ENCODE measurements around the gene SSPN. TPM values are rescaled to one million over a fixed set of nuclear protein-coding genes. Genes with fewer than 3 reads are reported as not detected.
A peak's percentile ranks its signal among the peaks of the same experiment; 100 is the strongest.

The SSPN gene
- total and polyA plus RNA-seq, 9 of the 15 experiments (the other 6 are each of a cell fraction or from before 2014, with no cell fraction given), result 0.40 TPM; not detected in 8

DNA sequence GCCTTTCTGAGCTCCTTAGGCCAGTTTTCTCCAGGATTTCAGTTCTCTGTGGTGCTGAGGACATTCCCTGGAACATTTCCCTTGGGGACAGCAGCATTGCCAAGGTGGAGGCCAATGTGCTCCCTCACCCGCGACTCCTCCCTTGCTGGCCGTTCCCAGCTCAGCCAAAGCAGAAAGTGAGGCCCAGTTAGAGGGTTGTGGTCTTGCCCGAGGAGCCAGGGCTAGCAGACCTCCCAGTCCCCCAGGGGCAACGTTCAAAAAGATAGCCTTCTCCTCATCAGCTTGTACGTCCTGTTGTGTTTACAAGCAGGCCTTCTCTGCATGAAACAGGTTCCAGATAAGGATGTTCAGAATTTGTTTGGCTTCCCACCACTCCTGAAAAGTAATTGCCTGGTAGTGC, 78.4 kb downstream of the SSPN start:
- intact Hi-C loops (cut with micrococcal nuclease) (no loop called here), in situ Hi-C loops (cut with MboI) (no loop called here)
- Histone ChIP-seq H2AFZ (ENCODE audit: low read depth, low read length) (peak overlapping the region; percentile 88), H3K9ac (ENCODE audit: insufficient read depth in 1 of 2, low read depth in 2 of 2, low read length in 2 of 2) (peak overlapping the region; percentile 53 to 69; a peak in 2 of 4 replicates), H3K27me3 (ENCODE audit: control insufficient read depth in 2 of 2, insufficient read depth in 2 of 2, low read length in 2 of 2) (no peaks in the 10 kb centered on the region), H3K4me2 (ENCODE audit: insufficient read depth, low read length) (peak overlapping the region; percentile 67), H3K36me3 (ENCODE audit: control insufficient read depth, insufficient read depth, low read length) (no peaks in the 10 kb centered on the region), H3K27ac (ENCODE audit: extremely low read depth, low read depth, low read length) (peak overlapping the region; percentile 94), H3K4me3 (no peak overlapping the region), H3K9me3 (replicated peaks; ENCODE audit: control insufficient read depth, insufficient read depth, low read depth, low read length) (no peaks in the 10 kb centered on the region), H3K9me1 (ENCODE audit: control insufficient read depth, insufficient read depth, low read length) (no peaks in the 10 kb centered on the region), H4K20me1 (replicated peaks; ENCODE audit: control insufficient read depth, insufficient read depth, low read length) (no peaks in the 10 kb centered on the region), H3K79me2 (ENCODE audit: control insufficient read depth, insufficient read depth, low read length) (no peaks in the 10 kb centered on the region), H3K4me1 (replicated peaks in 1 of 2; ENCODE audit: control insufficient read depth in 2 of 2, insufficient read depth in 2 of 2, low read length in 2 of 2) (peaks cover 22 to 50% of the 10 kb centered on the region in 2 experiments; a peak in 4 of 5 replicates)
- 25% methylated on average over 5 of the region's 6 CpGs for WGBS (ENCODE audit: insufficient coverage, low coverage, missing lambda C conversion rate)
- BruUV-seq (replicated peaks), result no TSS peak
- peak; percentile 2; the same call in 1 of the 3 replicates for ATAC-seq
- ChIA-PET POLR2A (interaction anchor here (0.6 kb wide), 1 partner anchor 1045 kb away, joined by 4 read pairs; no protein-coding TSS in a partner anchor), CTCF (ENCODE audit: low intra/inter-chr PET ratio) (interaction anchor here (0.7 kb wide), 1 partner anchor 50 kb away, joined by 3 read pairs; no protein-coding TSS in a partner anchor)
- peak; percentile 79 for FAIRE-seq
- DNase-seq (ENCODE audit: extremely low read depth in 1 of 4, low spot score in 3 of 4), result peak; percentile 15 to 49 (median 20)
- TF ChIP-seq, protein P1, sequence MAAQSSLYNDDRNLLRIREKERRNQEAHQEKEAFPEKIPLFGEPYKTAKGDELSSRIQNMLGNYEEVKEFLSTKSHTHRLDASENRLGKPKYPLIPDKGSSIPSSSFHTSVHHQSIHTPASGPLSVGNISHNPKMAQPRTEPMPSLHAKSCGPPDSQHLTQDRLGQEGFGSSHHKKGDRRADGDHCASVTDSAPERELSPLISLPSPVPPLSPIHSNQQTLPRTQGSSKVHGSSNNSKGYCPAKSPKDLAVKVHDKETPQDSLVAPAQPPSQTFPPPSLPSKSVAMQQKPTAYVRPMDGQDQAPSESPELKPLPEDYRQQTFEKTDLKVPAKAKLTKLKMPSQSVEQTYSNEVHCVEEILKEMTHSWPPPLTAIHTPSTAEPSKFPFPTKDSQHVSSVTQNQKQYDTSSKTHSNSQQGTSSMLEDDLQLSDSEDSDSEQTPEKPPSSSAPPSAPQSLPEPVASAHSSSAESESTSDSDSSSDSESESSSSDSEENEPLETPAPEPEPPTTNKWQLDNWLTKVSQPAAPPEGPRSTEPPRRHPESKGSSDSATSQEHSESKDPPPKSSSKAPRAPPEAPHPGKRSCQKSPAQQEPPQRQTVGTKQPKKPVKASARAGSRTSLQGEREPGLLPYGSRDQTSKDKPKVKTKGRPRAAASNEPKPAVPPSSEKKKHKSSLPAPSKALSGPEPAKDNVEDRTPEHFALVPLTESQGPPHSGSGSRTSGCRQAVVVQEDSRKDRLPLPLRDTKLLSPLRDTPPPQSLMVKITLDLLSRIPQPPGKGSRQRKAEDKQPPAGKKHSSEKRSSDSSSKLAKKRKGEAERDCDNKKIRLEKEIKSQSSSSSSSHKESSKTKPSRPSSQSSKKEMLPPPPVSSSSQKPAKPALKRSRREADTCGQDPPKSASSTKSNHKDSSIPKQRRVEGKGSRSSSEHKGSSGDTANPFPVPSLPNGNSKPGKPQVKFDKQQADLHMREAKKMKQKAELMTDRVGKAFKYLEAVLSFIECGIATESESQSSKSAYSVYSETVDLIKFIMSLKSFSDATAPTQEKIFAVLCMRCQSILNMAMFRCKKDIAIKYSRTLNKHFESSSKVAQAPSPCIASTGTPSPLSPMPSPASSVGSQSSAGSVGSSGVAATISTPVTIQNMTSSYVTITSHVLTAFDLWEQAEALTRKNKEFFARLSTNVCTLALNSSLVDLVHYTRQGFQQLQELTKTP (IDR thresholded peaks at IDR 0.05; ENCODE audit: low read depth in 1 of 2, partially characterized antibody in 2 of 2), result no peak
- TF ChIP-seq BRF1 (IDR thresholded peaks at IDR 0.05; ENCODE audit: borderline replicate concordance, extremely low read depth, insufficient read length) (no peak), ZNF133 (CRISPR knock-in tag; IDR thresholded peaks at IDR 0.05) (no peak), ATF1 (CRISPR knock-in tag; IDR thresholded peaks at IDR 0.05) (no peak), ATF1 (tag; IDR thresholded peaks at IDR 0.05) (no peak), PHF8 (IDR thresholded peaks at IDR 0.05; ENCODE audit: borderline replicate concordance, low read length) (no peak), NCOR1 (IDR thresholded peaks at IDR 0.05) (no peak), CHD2 (IDR thresholded peaks at IDR 0.05; ENCODE audit: low read depth, low read length) (no peak), JUN (IDR thresholded peaks at IDR 0.05; ENCODE audit: borderline replicate concordance, low read depth, low read length) (no peak), JUN (CRISPR knock-in tag; IDR thresholded peaks at IDR 0.05; ENCODE audit: borderline replicate concordance) (no peak), DDX20 (tag; IDR thresholded peaks at IDR 0.05; ENCODE audit: low read depth) (no peak), ZZZ3 (IDR thresholded peaks at IDR 0.05) (no peak), DMBX1 (CRISPR knock-in tag; IDR thresholded peaks at IDR 0.05; ENCODE audit: borderline replicate concordance) (peak; percentile 70; the same call in 1 of the 2 replicates), TAF15 (IDR thresholded peaks at IDR 0.05; ENCODE audit: low read depth, low read length) (no peak), ZFP30 (CRISPR knock-in tag; IDR thresholded peaks at IDR 0.05; ENCODE audit: borderline replicate concordance) (no peak), HLTF (IDR thresholded peaks at IDR 0.05) (no peak), TEAD1 (CRISPR knock-in tag; IDR thresholded peaks at IDR 0.05) (no peak)
- TF ChIP-seq, protein P2, sequence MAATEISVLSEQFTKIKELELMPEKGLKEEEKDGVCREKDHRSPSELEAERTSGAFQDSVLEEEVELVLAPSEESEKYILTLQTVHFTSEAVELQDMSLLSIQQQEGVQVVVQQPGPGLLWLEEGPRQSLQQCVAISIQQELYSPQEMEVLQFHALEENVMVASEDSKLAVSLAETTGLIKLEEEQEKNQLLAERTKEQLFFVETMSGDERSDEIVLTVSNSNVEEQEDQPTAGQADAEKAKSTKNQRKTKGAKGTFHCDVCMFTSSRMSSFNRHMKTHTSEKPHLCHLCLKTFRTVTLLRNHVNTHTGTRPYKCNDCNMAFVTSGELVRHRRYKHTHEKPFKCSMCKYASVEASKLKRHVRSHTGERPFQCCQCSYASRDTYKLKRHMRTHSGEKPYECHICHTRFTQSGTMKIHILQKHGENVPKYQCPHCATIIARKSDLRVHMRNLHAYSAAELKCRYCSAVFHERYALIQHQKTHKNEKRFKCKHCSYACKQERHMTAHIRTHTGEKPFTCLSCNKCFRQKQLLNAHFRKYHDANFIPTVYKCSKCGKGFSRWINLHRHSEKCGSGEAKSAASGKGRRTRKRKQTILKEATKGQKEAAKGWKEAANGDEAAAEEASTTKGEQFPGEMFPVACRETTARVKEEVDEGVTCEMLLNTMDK (IDR thresholded peaks at IDR 0.05; ENCODE audit: borderline replicate concordance, insufficient read depth, low read depth, low read length, poor library complexity, severe bottlenecking), result no peak

All from K562 (cell line).